Measurements from ENCODE around the gene CLK2. TPM values are rescaled to one million over a fixed set of nuclear protein-coding genes. Genes with fewer than 3 reads are reported as not detected.

CLK2 gene
- total RNA-seq, 1 donor from 2014 or later, result 51.2 TPM

DNA sequence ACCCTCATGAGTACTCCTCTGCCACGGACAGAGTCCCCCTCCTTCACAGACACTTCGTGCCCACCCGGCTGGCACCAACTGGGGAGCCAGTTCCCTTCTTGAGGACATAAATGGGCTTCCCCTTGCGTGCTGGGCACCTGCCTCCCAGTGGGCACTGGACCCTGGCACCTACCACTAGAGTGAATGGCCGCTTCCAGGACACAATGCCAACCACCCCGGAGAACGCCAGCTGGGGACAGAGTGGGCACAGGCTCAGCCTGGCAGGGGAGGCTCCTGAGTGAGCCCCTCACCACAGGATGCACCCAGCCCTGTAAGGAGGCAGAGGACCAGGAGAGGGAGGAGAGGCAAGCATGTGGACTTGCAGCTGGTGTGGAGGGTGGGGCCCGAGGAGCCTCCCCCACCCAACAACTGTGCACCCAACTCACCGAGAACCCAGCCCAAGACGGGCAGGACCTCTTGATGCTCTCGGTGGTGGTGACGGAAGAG, 19.0 kb downstream of the CLK2 start:
- DNase-seq (no peak), ATAC-seq (no peak)
- intact Hi-C loops (cut with DNase I), result loop anchor here (10.0 kb wide), 1 partner anchor 71 kb away; the partner anchor contains the start of gene RUSC1
- peaks cover 26% of the 10 kb centered on the region for H3K4me1 ChIP-seq
- H3K9me3 ChIP-seq, result no peaks in the 10 kb centered on the region
- H3K27ac ChIP-seq, result peak overlapping the region; percentile 95
- no peak for TF ChIP-seq CTCF (IDR thresholded peaks at IDR 0.05)
- peaks cover 22% of the 10 kb centered on the region for H3K36me3 ChIP-seq
- no peaks in the 10 kb centered on the region for H3K27me3 ChIP-seq
- peak overlapping the region; percentile 86 for H3K4me3 ChIP-seq

- peaks cover 26% of the 10 kb centered on the region for H3K4me1 ChIP-seq
- no peaks in the 10 kb centered on the region for H3K27me3 ChIP-seq
- H3K36me3 ChIP-seq, result peaks cover 20% of the 10 kb centered on the region
- no peak overlapping the region for H3K4me3 ChIP-seq
- no peaks in the 10 kb centered on the region for H3K9me3 ChIP-seq
- ATAC-seq (no peak), DNase-seq (no peak)
- no peak overlapping the region for H3K27ac ChIP-seq
- TF ChIP-seq CTCF (IDR thresholded peaks at IDR 0.05), result no peak
- intact Hi-C loops (cut with DNase I), result loop anchor here (10.0 kb wide), 1 partner anchor 71 kb away; the partner anchor contains the start of gene RUSC1
Observed at GRCh38 chr1:155253797-155254196, 19.5 kb downstream of the CLK2 start.

GRCh38 chr1:155253208-155253607, 20.1 kb downstream of the CLK2 start:
- Histone ChIP-seq H3K9me3 (no peaks in the 10 kb centered on the region), H3K4me3 (no peak overlapping the region), H3K36me3 (peaks cover 14% of the 10 kb centered on the region), H3K27me3 (no peaks in the 10 kb centered on the region), H3K4me1 (peaks cover 26% of the 10 kb centered on the region), H3K27ac (no peak overlapping the region)
- ATAC-seq (no peak), DNase-seq (no peak)
- intact Hi-C loops (cut with DNase I), result loop anchor here (10.0 kb wide), 1 partner anchor 72 kb away; the partner anchor contains the start of gene RUSC1
- TF ChIP-seq CTCF (IDR thresholded peaks at IDR 0.05), result no peak

DNA sequence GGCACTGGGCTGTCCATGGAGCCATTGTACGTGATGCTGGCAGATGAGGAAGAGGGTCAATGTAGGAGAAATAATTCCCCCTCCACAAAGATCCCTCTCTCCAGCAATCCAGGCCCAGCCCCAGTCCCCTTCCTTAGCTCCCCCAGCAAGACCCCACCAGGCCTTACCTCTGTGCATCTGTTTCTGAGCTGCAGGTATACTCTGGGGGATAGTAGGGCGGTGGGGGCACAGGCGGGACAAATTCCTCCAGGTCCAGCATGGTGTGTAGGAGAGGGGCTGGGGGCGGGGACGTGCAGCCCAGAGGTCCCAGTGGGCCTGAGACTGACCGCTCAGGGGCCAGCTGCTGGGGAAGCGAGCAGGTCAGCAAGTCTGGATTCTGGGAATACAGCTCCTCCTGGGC, 21.7 kb downstream of the CLK2 start:
- H3K36me3 ChIP-seq, result no peaks in the 10 kb centered on the region
- no peaks in the 10 kb centered on the region for H3K27me3 ChIP-seq
- ATAC-seq (no peak), DNase-seq (no peak)
- no peak for TF ChIP-seq CTCF (IDR thresholded peaks at IDR 0.05)
- peaks cover 26% of the 10 kb centered on the region for H3K4me1 ChIP-seq
- H3K4me3 ChIP-seq, result no peak overlapping the region
- no peaks in the 10 kb centered on the region for H3K9me3 ChIP-seq
- H3K27ac ChIP-seq, result no peak overlapping the region
- intact Hi-C loops (cut with DNase I), result loop anchor here (10.0 kb wide), 1 partner anchor 73 kb away; the partner anchor contains the start of gene RUSC1

DNA sequence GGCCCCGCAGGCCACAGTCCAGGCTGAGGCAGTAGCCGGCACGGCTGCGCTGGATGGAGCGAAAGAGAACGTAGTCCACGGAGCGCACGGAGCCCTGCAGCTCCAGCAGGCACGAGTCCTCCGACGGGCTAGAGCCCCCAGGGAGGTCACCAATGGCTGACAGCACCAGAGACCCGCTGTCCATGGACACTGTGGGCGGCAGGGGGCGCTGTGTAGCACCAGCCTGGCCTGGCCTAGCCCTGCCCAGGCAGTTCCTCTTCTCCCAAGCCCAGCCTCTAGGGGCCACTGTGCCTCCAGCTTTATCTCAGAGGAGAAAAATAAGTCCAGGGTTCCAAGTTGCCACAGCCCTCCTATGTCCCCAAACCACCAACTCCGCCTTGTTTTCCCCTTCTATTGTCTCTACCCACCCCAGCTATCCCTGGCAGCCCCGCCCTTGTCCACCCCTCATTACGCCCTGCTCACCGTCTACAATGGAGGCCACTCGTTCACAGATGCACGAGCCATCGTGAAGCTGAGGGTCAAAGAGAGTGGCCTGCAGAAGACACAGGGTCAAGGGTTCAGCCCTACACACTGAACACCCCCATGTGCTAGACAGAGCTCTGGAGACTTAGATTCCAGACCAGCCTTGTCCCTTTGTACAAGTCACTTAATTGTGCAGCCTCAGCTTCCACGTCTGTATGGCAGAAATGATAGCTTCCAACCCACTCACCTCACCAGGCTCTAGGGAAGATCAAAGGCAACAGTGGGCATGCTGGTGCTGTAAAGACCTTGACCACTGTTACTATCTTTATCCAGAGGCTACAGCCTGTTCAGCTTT, 22.5 kb downstream of the CLK2 start:
- H3K27ac ChIP-seq, result no peak overlapping the region
- H3K36me3 ChIP-seq, result no peaks in the 10 kb centered on the region
- no peaks in the 10 kb centered on the region for H3K27me3 ChIP-seq
- H3K4me1 ChIP-seq, result peaks cover 19% of the 10 kb centered on the region
- intact Hi-C loops (cut with DNase I), result loop anchor here (10.0 kb wide), 1 partner anchor 74 kb away; the partner anchor contains the start of gene RUSC1
- H3K4me3 ChIP-seq, result no peak overlapping the region
- DNase-seq (peak; percentile 96), ATAC-seq (peak; percentile 93)
- no peaks in the 10 kb centered on the region for H3K9me3 ChIP-seq
- TF ChIP-seq CTCF (IDR thresholded peaks at IDR 0.05), result peak; percentile 100
